Suprapubic skin (tissue), 4 donors: ENCODE results near the gene CHIC2. TPM values are rescaled to one million over a fixed set of nuclear protein-coding genes. Genes with fewer than 3 reads are reported as not detected.

Experiments
- DNase-seq, 2 donors: peaks; one replicate each; pipeline ENCODE4 v3.0.0-alpha.2; 2019; ENCODE audit warnings: low spot score in 2 of 2
- H3K27ac ChIP-seq: fragments of 200-600 bp; sonication (generic); one replicate; pipeline ENCODE4 v1.5.1; 2019
- H3K27me3 ChIP-seq: fragments of 200-600 bp; sonication (generic); one replicate; pipeline ENCODE4 v1.5.1; 2019
- H3K36me3 ChIP-seq: fragments of 200-600 bp; sonication (generic); one replicate; pipeline ENCODE4 v1.5.1; 2019
- H3K4me1 ChIP-seq: fragments of 200-600 bp; sonication (generic); one replicate; pipeline ENCODE4 v1.5.1; 2019
- H3K4me3 ChIP-seq: fragments of 200-600 bp; sonication (generic); one replicate; pipeline ENCODE4 v1.5.1; 2019; ENCODE audit warnings: mild to moderate bottlenecking
- H3K9me3 ChIP-seq: fragments of 200-600 bp; sonication (generic); one replicate; pipeline ENCODE4 v1.5.1; 2019
- CTCF ChIP-seq, 2 donors: fragments of 200-600 bp in 1 of 2; fragments of 450-650 bp in 1 of 2; sonication (generic) in 1 of 2; IDR thresholded peaks; one replicate each; pipeline ENCODE4 v1.5.1; 2016 to 2019; ENCODE audit warnings: antibody characterized with exemption in 2 of 2, mild to moderate bottlenecking in 1 of 2, moderate library complexity in 1 of 2
- EP300 ChIP-seq: sonication (generic); formaldehyde crosslinking; IDR thresholded peaks from one replicate; pipeline ENCODE4 v1.6.1; 2017; ENCODE audit warnings: antibody characterized with exemption
- POLR2A ChIP-seq, 2 donors: fragments of 450-650 bp; IDR thresholded peaks; one replicate each; pipeline ENCODE4 v1.6.1; 2017; ENCODE audit warnings: antibody characterized with exemption in 2 of 2, mild to moderate bottlenecking in 2 of 2, moderate library complexity in 2 of 2
- POLR2AphosphoS5 ChIP-seq, 3 donors: sonication (generic); formaldehyde crosslinking; IDR thresholded peaks; one replicate each; pipeline ENCODE4 v1.6.1; 2017; ENCODE audit warnings: antibody characterized with exemption in 3 of 3
- WGBS: methylation state at CpG from one replicate; pipeline ENCODE4 v1.1.5; 2018; 5-methylcytosine and 5-hydroxymethylcytosine counted together
- total RNA-seq, 4 donors: library from RNA; depleted of rRNA; stranded (reverse); fragments of >200 nt; gene quantifications; one replicate each; pipeline ENCODE4 v1.1.0, GENCODE V29; 2016

Gene CHIC2
- total RNA-seq, 4 donors from 2014 or later, result 33.3 to 60.3 (median 41.1) TPM

- Histone ChIP-seq H3K4me3 (no peak overlapping the region), H3K27me3 (no peaks in the 10 kb centered on the region), H3K27ac (no peak overlapping the region), H3K9me3 (no peaks in the 10 kb centered on the region), H3K4me1 (peaks cover 3% of the 10 kb centered on the region), H3K36me3 (peaks cover 3% of the 10 kb centered on the region)
- TF ChIP-seq CTCF (IDR thresholded peaks at IDR 0.05) (no peak), POLR2A (IDR thresholded peaks at IDR 0.05) (no peak), EP300 (no peak), POLR2AphosphoS5 (IDR thresholded peaks at IDR 0.05) (no peak)
- 93% methylated on average over 10 of the region's 10 CpGs for WGBS
- DNase-seq, result no peak
These were observed 62.6 kb downstream of the CHIC2 start for GRCh38 chr4:54001668-54002365.

GRCh38 chr4:53997898-53998297 is 66.5 kb downstream of the CHIC2 start:
- WGBS, result 44% methylated on average over 4 of the region's 4 CpGs
- Histone ChIP-seq H3K4me1 (no peaks in the 10 kb centered on the region), H3K36me3 (no peaks in the 10 kb centered on the region), H3K27ac (no peak overlapping the region), H3K27me3 (no peaks in the 10 kb centered on the region), H3K9me3 (no peaks in the 10 kb centered on the region), H3K4me3 (no peak overlapping the region)
- no peak for DNase-seq
- no peak for TF ChIP-seq EP300
- TF ChIP-seq POLR2A (IDR thresholded peaks at IDR 0.05), result no peak
- no peak for TF ChIP-seq CTCF (IDR thresholded peaks at IDR 0.05)
- no peak for TF ChIP-seq POLR2AphosphoS5 (IDR thresholded peaks at IDR 0.05)

GRCh38 chr4:53994382-53995102 is 69.9 kb downstream of the CHIC2 start:
- Histone ChIP-seq H3K36me3 (no peaks in the 10 kb centered on the region), H3K9me3 (no peaks in the 10 kb centered on the region), H3K4me3 (no peak overlapping the region), H3K27ac (no peak overlapping the region), H3K4me1 (peaks cover 3% of the 10 kb centered on the region), H3K27me3 (no peaks in the 10 kb centered on the region)
- TF ChIP-seq POLR2AphosphoS5 (IDR thresholded peaks at IDR 0.05) (no peak), EP300 (no peak), POLR2A (IDR thresholded peaks at IDR 0.05) (no peak), CTCF (IDR thresholded peaks at IDR 0.05) (no peak)
- no peak for DNase-seq
- WGBS, result 83% methylated on average over 5 of the region's 5 CpGs

- 97% methylated on average over 3 of the region's 3 CpGs for WGBS
- no peak for DNase-seq
These were observed 71.6 kb downstream of the CHIC2 start for GRCh38 chr4:53992785-53993184.

More at GRCh38 chr4:53992785-53993184, 71.6 kb downstream of the CHIC2 start:
- no peak overlapping the region for H3K27ac ChIP-seq
- no peaks in the 10 kb centered on the region for H3K27me3 ChIP-seq
- H3K4me1 ChIP-seq, result peaks cover 3% of the 10 kb centered on the region
- H3K36me3 ChIP-seq, result no peaks in the 10 kb centered on the region
- TF ChIP-seq CTCF (IDR thresholded peaks at IDR 0.05) (no peak), EP300 (no peak), POLR2AphosphoS5 (IDR thresholded peaks at IDR 0.05) (no peak), POLR2A (IDR thresholded peaks at IDR 0.05) (no peak)
- H3K4me3 ChIP-seq, result no peak overlapping the region
- H3K9me3 ChIP-seq, result no peaks in the 10 kb centered on the region
